Hematopoietic multipotent progenitor cell treated with erythropoietin and hydrocortisone succinate and interleukin-3 and kit ligand, for 17 days (in vitro differentiated cells): ENCODE results near the gene APBB2.

Experiments
- DNase-seq: peaks from one replicate; pipeline ENCODE4 v3.0.0-alpha.2; 2015; ENCODE audit warnings: low spot score

APBB2 gene

GRCh38 chr4:41189076-41189475, 25.3 kb downstream of the APBB2 start:
- DNase-seq: no peak

- DNase-seq: no peak
Measured at GRCh38 chr4:41185614-41186592, 28.4 kb downstream of the APBB2 start.

- DNase-seq: no peak
Measured at GRCh38 chr4:41184009-41184408, 30.3 kb downstream of the APBB2 start.

- no peak for DNase-seq
Measured at GRCh38 chr4:41183021-41183553, 31.3 kb downstream of the APBB2 start.

GRCh38 chr4:41181037-41181436, 33.3 kb downstream of the APBB2 start:
- DNase-seq: no peak

GRCh38 chr4:41179498-41180195, 34.7 kb downstream of the APBB2 start:
- no peak for DNase-seq

GRCh38 chr4:41178372-41179370, 35.7 kb downstream of the APBB2 start:
- DNase-seq: no peak

- DNase-seq: no peak
Measured at GRCh38 chr4:41177016-41177415, 37.3 kb downstream of the APBB2 start.

GRCh38 chr4:41176340-41176739, 38.0 kb downstream of the APBB2 start:
- no peak for DNase-seq

- DNase-seq: no peak
Measured at GRCh38 chr4:41175794-41176193, 38.5 kb downstream of the APBB2 start.

- no peak for DNase-seq
Measured at GRCh38 chr4:41174444-41174843, 39.9 kb downstream of the APBB2 start.

GRCh38 chr4:41172786-41173185, 41.6 kb downstream of the APBB2 start:
- no peak for DNase-seq

GRCh38 chr4:41169256-41169800, 45.0 kb downstream of the APBB2 start:
- no peak for DNase-seq

- DNase-seq: no peak
Measured at GRCh38 chr4:41167191-41167590, 47.2 kb downstream of the APBB2 start.

GRCh38 chr4:41164405-41164804, 49.9 kb downstream of the APBB2 start:
- DNase-seq: no peak

GRCh38 chr4:41161355-41161754, 53.0 kb downstream of the APBB2 start:
- DNase-seq: no peak

GRCh38 chr4:41160856-41161255, 53.5 kb downstream of the APBB2 start:
- no peak for DNase-seq

GRCh38 chr4:41160012-41160789, 54.1 kb downstream of the APBB2 start:
- no peak for DNase-seq

- no peak for DNase-seq
Measured at GRCh38 chr4:41158756-41159155, 55.6 kb downstream of the APBB2 start.

- no peak for DNase-seq
Measured at GRCh38 chr4:41158274-41158673, 56.1 kb downstream of the APBB2 start.

- no peak for DNase-seq
Measured at GRCh38 chr4:41157009-41157408, 57.3 kb downstream of the APBB2 start.
